ENCODE measurements around the gene SPRED3. TPM values are rescaled to one million over a fixed set of nuclear protein-coding genes. Genes with fewer than 3 reads are reported as not detected.

Gene SPRED3
- total and polyA plus RNA-seq, 2 of the 8 experiments (the other 6 are each of a cell fraction or from before 2014, with no cell fraction given): 8.1 to 10.3 TPM

GRCh38 chr19:38405276-38405675, 16.8 kb downstream of the SPRED3 start:
- no peak overlapping the region for H3K27ac ChIP-seq (ENCODE audit: low read depth, low read length)
- H4K20me1 ChIP-seq (replicated peaks in 1 of 2; ENCODE audit: control insufficient read depth in 1 of 2, insufficient read depth in 2 of 2, low read length in 2 of 2): no peaks in the 10 kb centered on the region
- no peak overlapping the region for H4K8ac ChIP-seq (ENCODE audit: extremely low read depth, insufficient read depth, low read length)
- H3K79me1 ChIP-seq (ENCODE audit: low read depth, low read length): no peaks in the 10 kb centered on the region; the same call in 1 of the 2 replicates
- H3K4me1 ChIP-seq (replicated peaks in 1 of 4; ENCODE audit: control insufficient read depth in 3 of 4, insufficient read depth in 4 of 4, low read length in 3 of 4): no peaks in the 10 kb centered on the region; a peak in 2 of 7 replicates
- no peaks in the 10 kb centered on the region for H3K36me3 ChIP-seq (ENCODE audit: control insufficient read depth in 2 of 4, insufficient read depth in 4 of 4, low read length in 3 of 4)
- H3K4me3 ChIP-seq (ENCODE audit: extremely low read depth in 1 of 4, insufficient read depth in 2 of 4, low read depth in 3 of 4, low read length in 4 of 4): no peak overlapping the region
- ChIA-PET POLR2A (ENCODE audit: partially characterized antibody) (interaction anchor here (0.6 to 1.5 kb wide), 6 partner anchors 11 to 140 kb away, joined by 3 to 5 read pairs (median 4); no protein-coding TSS in a partner anchor), CTCF (ENCODE audit: partially characterized antibody) (interaction anchor here (0.8 to 4.2 kb wide), 7 partner anchors 21 to 171 kb away, joined by 3 to 35 read pairs (median 7); partner anchors contain the start of gene RASGRP4)
- no peak overlapping the region for H3K18ac ChIP-seq (ENCODE audit: extremely low read depth, low read length)
- peak overlapping the region; percentile 27 for H4K91ac ChIP-seq (replicated peaks; ENCODE audit: insufficient read length, low read length)
- H3K9me3 ChIP-seq (ENCODE audit: insufficient read depth in 2 of 2, low read depth in 1 of 2, low read length in 1 of 2): no peaks in the 10 kb centered on the region
- no peaks in the 10 kb centered on the region for H3K79me2 ChIP-seq (ENCODE audit: control insufficient read depth in 1 of 2, insufficient read depth in 2 of 2, low read length in 2 of 2)
- TF ChIP-seq CREB1 (IDR thresholded peaks at IDR 0.05): no peak
- TF ChIP-seq RNF2 (IDR thresholded peaks at IDR 0.05; ENCODE audit: borderline replicate concordance, low read depth, low read length, missing control alignments, poor library complexity, severe bottlenecking): no peak
- no peak for TF ChIP-seq PHF8 (conservative IDR thresholded peaks at IDR 0.05; ENCODE audit: low read depth, low read length)
- TF ChIP-seq TBP (IDR thresholded peaks at IDR 0.05; ENCODE audit: low read depth, low read length): no peak
- no peak for TF ChIP-seq SIN3A (conservative IDR thresholded peaks at IDR 0.05 in 1 of 2, IDR thresholded peaks at IDR 0.05 in 1 of 2; ENCODE audit: low read depth in 1 of 2, low read length in 2 of 2)
- TF ChIP-seq BACH1 (IDR thresholded peaks at IDR 0.05; ENCODE audit: low read length): no peak
- H3K9ac ChIP-seq (replicated peaks in 1 of 4; ENCODE audit: extremely low read depth in 1 of 4, low read depth in 3 of 4, low read length in 3 of 4): no peak overlapping the region
- no peak overlapping the region for H3K14ac ChIP-seq (ENCODE audit: insufficient read length)
- H2BK12ac ChIP-seq (ENCODE audit: low read depth, low read length): 0 out of 2 replicates have a peak overlapping the region, but pooled peaks have one; percentile 5
- peaks cover 5% of the 10 kb centered on the region; the same call in 1 of the 2 replicates for H3K23me2 ChIP-seq (ENCODE audit: low read depth, low read length)
- H4K5ac ChIP-seq (ENCODE audit: insufficient read length, low read depth, low read length): no peak overlapping the region
- DNase-seq (ENCODE audit: low read depth in 1 of 2, low spot score in 2 of 2): no peak
- FAIRE-seq: no peak
- peaks cover 2 to 18% (median 17%) of the 10 kb centered on the region in 4 experiments for H3K27me3 ChIP-seq (replicated peaks in 1 of 4; ENCODE audit: control insufficient read depth in 3 of 4, extremely low read depth in 1 of 4, insufficient read depth in 3 of 4, low read length in 3 of 4)
- no peak overlapping the region for H2BK20ac ChIP-seq (ENCODE audit: low read length)
- no peak overlapping the region for H3K4ac ChIP-seq (replicated peaks; ENCODE audit: insufficient read length, low read depth, low read length)
- no peak overlapping the region for H3K4me2 ChIP-seq (ENCODE audit: insufficient read depth in 1 of 2, low read depth in 2 of 2, low read length in 2 of 2)
- WGBS, 2 experiments (ENCODE audit: extremely low coverage in 1 of 2, insufficient coverage in 1 of 2, insufficient read length in 1 of 2, insufficient replicate concordance in 2 of 2, low coverage in 1 of 2, low lambda C conversion rate in 2 of 2, missing lambda C conversion rate in 1 of 2): 95% methylated on average over 8 of the region's 8 CpGs; no CpG with 5 or more reads in 1 of the 2 experiments
- no peak overlapping the region for H3K56ac ChIP-seq (replicated peaks; ENCODE audit: insufficient read length, low read depth, low read length)
- H3K23ac ChIP-seq (ENCODE audit: insufficient read length): no peak overlapping the region
- H2BK120ac ChIP-seq (replicated peaks; ENCODE audit: low read depth, low read length): no peak overlapping the region
- no peak overlapping the region for H2BK5ac ChIP-seq (ENCODE audit: low read depth, low read length)
- no peak overlapping the region for H2AFZ ChIP-seq (ENCODE audit: low read length)
- no peak overlapping the region for H2AK5ac ChIP-seq (ENCODE audit: low read depth, low read length)
- no peak overlapping the region for H2BK15ac ChIP-seq (ENCODE audit: low read length)
